Pericardium fibroblast (primary cell): Measurements from ENCODE around the gene ARHGDIG. TPM values are rescaled to one million over a fixed set of nuclear protein-coding genes. Genes with fewer than 3 reads are reported as not detected.

ENCODE experiments used
- total RNA-seq: library from RNA; depleted of rRNA; stranded (reverse); fragments of >200 nt; gene quantifications from 2 replicates; pipeline ENCODE4 v1.2.3, GENCODE V29; 2015

The ARHGDIG gene
- 2.8 TPM in 1 of 2 replicates, not detected in the other for total RNA-seq

DNA sequence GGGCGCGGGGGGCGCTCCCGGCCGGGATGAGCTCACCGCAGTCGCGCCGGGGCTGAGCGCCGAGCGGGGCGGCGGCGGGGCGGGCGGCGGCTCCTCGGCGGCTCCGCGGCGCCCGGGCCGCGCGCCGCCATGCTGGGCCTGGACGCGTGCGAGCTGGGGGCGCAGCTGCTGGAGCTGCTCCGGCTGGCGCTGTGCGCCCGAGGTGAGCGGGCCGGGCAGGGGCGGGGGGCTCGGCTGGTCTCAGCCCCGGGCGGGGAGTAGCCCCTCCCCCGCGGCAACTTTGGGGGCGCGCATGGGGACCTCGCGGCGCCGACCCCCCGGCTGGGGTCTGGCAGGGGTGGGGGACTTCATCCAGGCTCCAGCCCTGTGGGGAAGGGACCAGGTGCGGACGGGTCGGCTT, at the start of gene ARHGDIG:
Gene ARHGDIG (plus strand): TSS at position 40 of the 400 bp plus-strand sequence. CDS start 90 bp downstream, at position 130.

GRCh38 chr16:234468-235305, 45.7 kb upstream of the ARHGDIG start, which contains the start of gene FAM234A:
Gene FAM234A (plus strand): TSS chr16:234821. CDS start chr16:254414, 19,593 bp downstream.

DNA sequence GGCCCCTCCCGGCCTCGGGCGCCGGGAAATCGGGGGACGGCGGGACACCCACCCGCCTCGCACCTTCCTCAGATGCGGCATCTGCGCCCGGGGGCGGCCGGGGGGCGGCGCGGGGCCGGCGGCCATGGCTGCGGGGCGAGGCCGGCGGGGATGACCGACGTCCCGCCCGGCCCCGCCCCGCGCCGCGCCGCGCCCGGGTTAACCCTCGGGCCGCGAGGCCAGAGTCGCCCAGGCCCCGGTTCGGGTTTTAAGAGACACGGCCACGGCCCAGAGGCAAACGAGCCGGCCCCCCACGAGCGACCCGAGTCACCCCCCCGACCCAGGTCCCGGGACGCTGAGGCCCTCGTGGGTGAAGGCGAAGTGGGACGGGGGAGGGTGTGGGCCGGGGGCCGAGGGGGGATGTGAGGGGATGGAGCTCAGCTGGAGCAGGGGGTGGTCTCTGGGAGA, 4.6 kb upstream of the ARHGDIG start, which contains the start of gene RGS11:
Gene RGS11 (minus strand): TSS at position 159 of the 447 bp plus-strand sequence. CDS start 33 bp downstream, at position 126.

GRCh38 chr16:283033-283805, 2.8 kb downstream of the ARHGDIG start, which contains the start of gene PDIA2:
Gene PDIA2 (plus strand): TSS chr16:283164. CDS start chr16:283170, 6 bp downstream.

Other genes starting within 250 kb of the ARHGDIG start
- 2.4 and 3.6 TPM in 2 replicates for gene POLR3K, start 227.0 kb upstream of the ARHGDIG start, total RNA-seq
- gene SNRNP25, start 226.8 kb upstream of the ARHGDIG start, total RNA-seq: 21.6 and 22.4 TPM in 2 replicates
- gene RHBDF1, start 208.0 kb upstream of the ARHGDIG start, total RNA-seq: 49.1 and 57.4 TPM in 2 replicates
- 228 and 320 TPM in 2 replicates for gene MPG, start 202.4 kb upstream of the ARHGDIG start, total RNA-seq
- gene NPRL3, start 141.9 kb upstream of the ARHGDIG start, total RNA-seq: 8.3 and 27.8 TPM in 2 replicates
- gene HBZ, start 127.9 kb upstream of the ARHGDIG start, total RNA-seq: not detected in 2 replicates
- not detected in 2 replicates for gene HBM, start 114.6 kb upstream of the ARHGDIG start, total RNA-seq
- 6.0 TPM in 1 of 2 replicates, not detected in the other for gene HBA2, start 107.7 kb upstream of the ARHGDIG start, total RNA-seq
- gene HBA1, start 103.9 kb upstream of the ARHGDIG start, total RNA-seq: 1.9 TPM in 1 of 2 replicates, not detected in the other
- not detected in 2 replicates for gene HBQ1, start 100.1 kb upstream of the ARHGDIG start, total RNA-seq
- gene LUC7L, start 51.1 kb upstream of the ARHGDIG start, total RNA-seq: 20.9 and 44.8 TPM in 2 replicates
- 74.6 and 138 TPM in 2 replicates for gene FAM234A, start 45.8 kb upstream of the ARHGDIG start, total RNA-seq
- 0.94 and 3.4 TPM in 2 replicates for gene RGS11, start 4.6 kb upstream of the ARHGDIG start, total RNA-seq
- 0.09 and 0.12 TPM in 2 replicates for gene PDIA2, start 2.6 kb downstream of the ARHGDIG start, total RNA-seq
- gene AXIN1, start 72.1 kb downstream of the ARHGDIG start, total RNA-seq: 17.3 and 18.3 TPM in 2 replicates
- gene MRPL28, start 89.9 kb downstream of the ARHGDIG start, total RNA-seq: 86.1 and 88.2 TPM in 2 replicates
- 56.3 and 67.3 TPM in 2 replicates for gene PGAP6, start 101.4 kb downstream of the ARHGDIG start, total RNA-seq
- gene NME4, start 116.6 kb downstream of the ARHGDIG start, total RNA-seq: 169 and 171 TPM in 2 replicates
- 16.6 and 19.5 TPM in 2 replicates for gene DECR2, start 121.3 kb downstream of the ARHGDIG start, total RNA-seq
- gene RAB11FIP3, start 145.1 kb downstream of the ARHGDIG start, total RNA-seq: 26.7 and 36.1 TPM in 2 replicates
- 36.5 and 48.2 TPM in 2 replicates for gene CAPN15, start 247.1 kb downstream of the ARHGDIG start, total RNA-seq